Stimulated activated CD8-positive, alpha-beta memory T cell treated with anti-CD3 and anti-CD28 coated beads, Interleukin-12 subunit alpha, Interleukin-12 subunit beta, amount 100 ng/mL, for 24 hours (primary cell): ENCODE results near the gene TMA7.

ENCODE experiments used
- DNase-seq: peaks from one replicate; pipeline ENCODE4 v3.0.0-alpha.2; 2020; ENCODE audit errors: extremely low read depth

The TMA7 gene

DNA sequence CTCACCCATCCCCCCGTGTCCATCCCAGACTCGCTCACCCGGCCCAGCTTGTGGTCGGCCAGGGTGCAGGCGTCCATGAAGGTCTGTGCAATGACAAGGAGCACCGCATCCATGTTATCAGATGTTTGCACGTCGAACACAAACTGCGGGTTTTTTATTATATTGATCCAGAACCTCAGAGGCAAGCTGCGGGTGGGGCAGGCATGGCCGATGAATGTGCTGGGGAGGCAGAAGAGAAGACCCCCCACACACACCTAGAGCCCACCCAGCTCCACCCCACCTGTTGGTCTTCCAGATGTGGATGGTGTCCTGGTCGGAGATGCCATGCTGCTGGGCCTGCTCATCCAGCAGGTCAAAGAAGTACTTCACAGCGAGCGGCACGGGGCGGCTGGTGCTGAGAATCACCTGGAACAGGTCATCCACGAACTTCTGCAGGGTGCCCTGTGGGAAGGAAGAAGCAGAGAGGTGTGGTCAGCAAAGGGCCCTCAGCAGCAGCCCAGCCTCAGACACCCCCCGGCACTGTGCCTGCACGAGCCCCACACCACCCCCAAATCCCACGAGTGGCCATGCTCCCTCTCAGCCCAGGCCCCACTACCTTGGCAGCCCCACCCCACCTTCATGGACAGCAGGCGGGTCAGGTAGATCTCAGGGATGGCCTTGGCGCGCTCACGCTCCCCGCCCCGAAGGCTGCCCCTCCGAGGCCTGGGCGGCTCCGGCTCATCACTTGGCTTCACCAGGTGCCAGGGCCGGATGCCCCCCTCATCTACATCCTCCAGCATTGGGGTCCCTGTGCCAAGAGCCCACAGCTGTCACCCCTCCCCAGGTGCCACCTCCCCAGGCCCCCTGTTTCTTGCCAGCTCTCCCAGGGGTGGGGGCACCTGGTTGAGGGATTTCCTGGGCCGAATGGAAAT, 30.5 kb upstream of the TMA7 start:
- no peak for DNase-seq

DNA sequence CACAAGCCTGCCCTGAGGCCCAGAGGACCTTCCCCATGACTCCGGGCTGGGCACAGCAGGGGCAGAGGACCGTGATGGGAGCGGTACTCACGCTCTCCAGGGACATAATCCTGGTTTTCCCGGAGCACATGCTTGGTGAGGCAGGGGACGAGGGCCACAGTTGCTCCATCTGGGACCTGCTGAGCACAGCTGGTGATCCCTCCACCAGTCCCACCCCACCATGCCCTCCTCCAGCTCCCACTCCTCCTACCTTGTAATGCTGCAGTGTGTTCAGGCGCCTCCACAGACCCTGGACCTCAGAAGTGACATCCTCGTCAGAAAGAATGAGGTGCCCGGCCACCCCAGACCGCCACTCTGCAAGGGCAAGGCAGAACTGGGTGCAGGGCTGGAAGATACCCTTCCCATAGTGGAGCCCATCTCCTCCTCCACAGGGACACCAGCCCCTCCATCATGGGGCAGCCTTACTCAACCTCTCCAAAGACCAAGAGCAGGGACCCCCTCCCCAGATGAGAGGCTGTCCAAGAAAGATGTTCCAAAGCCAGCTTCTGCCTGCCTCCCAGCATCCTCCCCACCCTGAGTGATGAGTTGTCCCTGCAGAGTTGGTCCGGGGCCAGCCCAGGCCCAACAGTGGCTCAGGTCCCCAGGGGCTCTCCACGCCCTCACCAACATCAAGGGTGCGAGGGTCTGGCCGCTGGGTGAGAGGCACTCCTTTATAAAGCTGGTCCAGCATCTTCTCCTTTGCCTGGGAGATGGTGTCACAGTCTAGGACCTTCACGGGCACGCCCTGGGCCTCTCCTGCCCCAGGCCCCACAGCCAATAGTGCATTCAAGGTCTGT, 29.6 kb upstream of the TMA7 start:
- no peak for DNase-seq

DNA sequence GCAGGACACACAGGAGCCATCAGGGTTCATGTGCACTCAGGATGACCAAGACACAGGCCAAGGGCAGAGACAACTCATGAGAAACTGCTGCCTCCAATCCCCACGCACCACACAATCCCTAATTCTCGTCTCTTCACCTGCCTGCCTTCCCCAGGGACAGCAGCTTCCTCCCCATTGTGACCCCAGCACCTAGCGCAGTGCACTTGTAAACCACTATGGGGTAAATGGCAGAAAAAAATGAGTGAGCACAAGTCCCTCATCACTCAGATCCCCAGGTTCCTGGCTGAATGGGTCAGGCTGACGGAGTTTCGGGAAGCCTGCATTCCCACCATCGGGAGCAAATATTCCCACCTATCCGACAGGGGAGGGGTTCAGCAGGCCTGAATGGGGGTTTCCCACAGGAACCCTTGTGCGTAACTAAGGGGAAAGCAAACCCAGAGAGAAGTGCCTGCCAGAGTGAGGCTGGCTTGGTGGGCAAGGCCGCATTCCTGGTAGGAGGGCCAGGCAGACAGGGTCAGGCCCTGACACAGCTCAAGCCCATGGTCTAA, 28.9 kb upstream of the TMA7 start:
- no peak for DNase-seq

DNA sequence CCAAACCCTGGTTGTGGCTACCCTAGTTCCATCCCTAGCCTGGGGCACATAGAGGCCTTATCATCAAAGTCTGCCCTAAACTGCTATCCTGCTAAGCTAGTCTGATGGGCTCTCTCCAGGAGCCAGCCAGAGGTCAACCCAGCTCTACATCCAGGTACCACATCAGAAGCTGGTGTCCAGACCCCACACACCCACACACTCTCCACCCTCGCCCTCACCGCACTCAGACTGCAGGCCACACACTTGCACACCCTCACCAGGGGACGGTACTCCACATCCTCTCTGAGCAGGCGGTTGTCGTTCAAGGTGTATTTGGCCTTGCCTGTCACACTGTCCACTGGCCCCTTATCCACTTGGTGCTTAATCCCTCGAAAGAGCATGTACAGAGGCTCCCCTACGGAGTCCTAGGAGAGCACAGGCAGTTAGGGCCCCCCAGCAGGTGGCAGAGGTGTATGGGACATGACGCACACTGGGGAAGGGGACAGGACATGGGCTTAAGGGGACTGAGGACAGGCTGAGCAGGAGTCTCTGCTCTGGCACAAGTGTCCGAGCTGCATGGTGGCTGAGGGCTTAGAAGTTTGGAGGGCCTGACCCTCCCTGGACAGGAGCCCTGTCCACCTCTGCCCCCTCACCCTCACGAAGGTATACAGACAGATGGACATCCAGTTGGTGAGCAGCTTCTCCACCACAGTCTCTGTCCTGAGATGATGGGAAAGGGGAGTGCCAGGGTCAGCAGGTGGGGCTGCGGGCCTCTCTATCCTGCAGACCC, 28.3 kb upstream of the TMA7 start:
- DNase-seq = no peak

DNA sequence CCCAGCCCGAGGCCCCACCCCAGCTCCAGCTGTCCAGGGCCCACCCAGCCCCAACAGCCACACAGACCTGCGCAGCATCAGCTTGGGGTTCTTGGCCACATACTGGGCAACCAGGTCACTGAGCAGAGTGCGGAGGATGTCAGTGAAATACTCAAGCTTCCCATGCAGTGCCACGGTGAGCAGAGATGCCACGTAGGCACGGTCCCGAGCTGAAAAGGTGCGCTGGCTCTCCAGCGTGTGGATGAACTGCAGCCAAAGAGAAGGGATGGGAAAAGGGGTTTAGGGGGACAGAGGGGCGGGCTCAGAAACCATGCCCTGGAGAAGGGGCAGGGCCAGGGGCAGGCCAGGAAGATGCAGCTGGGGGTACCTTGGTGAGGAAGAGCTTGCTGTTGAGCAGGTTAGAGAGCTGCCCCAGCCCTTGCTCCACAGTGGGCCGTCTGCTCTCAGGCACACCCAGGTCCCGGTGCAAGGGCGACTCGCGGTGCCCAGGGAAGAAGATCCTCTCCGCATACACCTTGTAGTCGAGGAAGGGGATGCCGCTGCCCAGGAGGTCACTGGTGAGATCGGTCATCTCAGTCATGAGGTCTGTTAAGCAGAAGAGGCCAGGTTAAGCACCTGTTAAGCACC, 27.6 kb upstream of the TMA7 start:
- no peak for DNase-seq

DNA sequence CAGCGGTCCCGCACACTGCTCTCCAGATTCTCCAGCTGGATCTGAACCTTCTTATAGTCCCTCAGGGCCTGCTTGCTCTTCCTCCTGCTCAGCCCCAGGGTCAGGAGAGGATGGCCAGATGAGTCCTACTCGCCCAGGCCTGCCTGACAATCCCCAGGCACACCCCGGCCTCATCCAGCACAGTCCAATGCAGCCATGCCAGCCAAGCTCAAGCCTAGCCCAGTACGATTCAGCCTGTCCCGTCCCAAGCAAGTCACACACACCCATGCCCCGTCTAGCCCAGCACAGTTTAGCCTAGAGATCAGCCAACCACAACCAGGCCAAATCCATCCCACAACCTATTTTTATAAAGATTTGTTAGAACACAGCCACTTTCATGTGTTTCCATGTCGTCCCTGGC, 27.0 kb upstream of the TMA7 start:
- DNase-seq = no peak

DNA sequence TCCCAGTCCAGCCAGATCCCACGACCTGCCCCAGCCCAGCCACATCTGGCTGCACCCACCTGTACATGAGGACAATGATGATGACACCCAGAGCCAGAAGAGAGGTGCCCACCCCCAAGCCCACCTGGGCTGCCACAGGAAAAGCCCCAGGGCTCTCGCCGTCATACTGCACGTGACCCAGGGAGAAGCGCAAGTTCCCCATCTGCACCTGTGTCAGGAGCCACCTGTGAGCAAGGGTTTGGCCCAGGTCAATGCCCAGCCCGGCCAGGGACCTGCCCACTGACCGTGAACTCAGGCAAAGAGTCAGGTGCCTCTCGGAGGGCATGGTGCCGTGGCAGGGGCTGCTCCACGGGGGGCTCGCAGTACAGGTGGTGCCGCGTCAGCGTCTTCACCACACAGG, 26.4 kb upstream of the TMA7 start:
- DNase-seq = no peak

DNA sequence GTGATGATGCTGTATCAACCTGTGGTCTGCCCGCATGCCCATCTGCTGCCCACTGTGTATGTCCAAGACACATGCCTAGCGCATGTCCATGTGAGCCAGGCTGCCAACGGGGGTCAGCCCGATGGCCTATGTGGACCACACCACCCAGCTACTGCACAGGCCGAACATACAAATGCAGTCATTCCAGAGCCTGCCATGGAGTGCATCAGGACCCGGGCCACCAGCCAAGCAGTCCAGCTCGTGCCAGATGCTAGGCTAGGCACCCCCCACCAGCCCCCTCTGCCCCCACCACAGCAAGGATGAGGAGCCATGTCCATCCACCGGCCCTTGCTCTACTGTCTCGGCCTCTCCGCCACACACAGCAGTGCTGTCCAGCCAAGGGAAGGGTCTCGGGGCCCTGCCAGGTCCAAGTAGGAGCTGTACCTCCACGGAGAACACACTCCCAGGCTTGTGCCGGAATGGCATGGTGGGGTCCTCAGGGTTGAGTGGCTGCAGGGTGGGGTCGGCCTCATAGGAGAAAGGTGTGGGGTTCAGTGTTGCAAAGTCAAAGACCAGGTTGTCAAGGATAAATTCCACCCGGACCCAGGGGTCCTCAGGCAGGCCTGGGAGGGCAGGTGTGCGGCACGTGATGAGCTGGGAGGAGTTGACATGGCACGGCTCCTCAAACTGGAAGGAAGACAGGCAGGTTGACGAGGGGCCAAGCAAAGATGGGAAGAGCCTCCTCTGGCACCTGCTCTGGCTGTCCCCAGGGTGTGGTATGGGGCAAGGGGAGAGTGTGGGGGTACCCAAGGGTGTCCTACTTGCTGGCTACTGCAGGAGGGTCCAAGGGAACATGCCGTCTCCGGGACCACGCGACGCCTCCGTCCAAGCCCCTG, 25.4 kb upstream of the TMA7 start:
- DNase-seq = no peak

DNA sequence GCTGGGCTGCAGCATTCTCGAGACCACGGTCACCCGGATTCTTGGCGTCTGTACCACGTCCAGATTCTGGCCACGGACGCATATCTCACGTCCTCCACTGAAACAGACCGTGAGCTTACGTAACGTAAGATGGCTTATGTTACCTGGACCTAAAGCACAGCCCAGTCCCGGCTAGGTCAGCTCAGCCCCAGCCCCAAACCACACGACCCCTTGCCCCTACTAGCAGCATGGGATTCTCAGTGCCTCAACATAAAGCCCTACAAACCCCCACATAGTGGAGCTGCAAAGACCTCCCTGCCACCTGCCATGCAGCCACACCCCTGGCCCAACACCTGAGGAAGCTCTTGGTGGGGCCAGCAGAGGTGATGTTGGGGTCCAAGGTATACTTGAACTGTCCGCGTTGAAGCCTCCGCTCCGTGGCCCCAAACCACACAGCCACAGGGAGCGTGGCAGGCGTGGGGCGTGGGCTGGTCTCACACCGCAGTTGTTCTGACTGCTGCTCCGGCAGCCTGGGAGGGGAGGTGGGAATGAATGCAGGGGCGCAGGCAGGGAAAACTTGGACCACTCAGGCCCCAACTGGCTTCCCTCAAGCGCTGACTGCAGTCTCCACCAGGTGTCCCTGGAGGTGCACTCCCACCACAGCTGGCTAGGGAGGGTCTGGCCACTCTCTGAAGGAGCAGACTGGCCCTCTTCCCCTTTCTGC, 24.7 kb upstream of the TMA7 start:
- DNase-seq = no peak

DNA sequence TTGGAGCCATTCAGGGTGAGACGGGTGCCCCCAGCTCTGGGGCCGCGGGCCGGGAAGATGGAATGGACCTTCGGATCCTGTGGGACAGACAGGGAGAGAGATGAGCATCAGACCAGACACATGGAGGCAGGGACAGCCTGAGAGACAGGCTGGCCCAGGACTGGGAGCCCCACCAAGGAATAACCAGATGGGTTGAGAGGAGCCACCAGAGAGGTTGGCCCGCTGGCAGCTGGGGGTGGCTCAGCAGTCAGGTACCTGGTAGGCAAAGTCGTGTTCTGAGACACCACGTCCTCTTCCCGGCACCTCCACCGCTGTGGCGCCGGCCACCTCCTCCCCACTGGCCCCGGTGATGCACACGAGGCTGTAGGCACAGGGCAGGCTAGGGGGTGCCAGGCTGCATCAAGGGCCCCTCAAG, 24.0 kb upstream of the TMA7 start:
- no peak for DNase-seq

DNA sequence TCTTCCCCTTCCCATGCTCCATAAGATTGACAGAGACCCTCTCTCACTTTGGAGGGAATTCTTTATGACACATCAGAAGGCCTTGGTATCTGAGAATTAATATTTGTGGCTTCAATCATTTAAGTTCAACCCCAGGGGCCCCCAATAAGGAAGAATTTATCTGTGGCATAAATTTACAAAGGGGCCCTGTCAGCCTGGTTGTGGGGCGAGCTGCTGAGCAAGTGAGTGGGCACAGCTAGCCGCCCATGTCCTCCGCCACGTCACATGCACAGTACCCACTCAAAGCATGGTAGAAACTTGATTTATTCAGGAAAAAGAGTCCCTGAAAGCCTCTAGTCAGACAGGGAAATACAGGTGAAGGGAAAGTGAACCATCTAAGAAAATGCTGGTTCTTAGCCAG, 23.5 kb upstream of the TMA7 start:
- no peak for DNase-seq

DNA sequence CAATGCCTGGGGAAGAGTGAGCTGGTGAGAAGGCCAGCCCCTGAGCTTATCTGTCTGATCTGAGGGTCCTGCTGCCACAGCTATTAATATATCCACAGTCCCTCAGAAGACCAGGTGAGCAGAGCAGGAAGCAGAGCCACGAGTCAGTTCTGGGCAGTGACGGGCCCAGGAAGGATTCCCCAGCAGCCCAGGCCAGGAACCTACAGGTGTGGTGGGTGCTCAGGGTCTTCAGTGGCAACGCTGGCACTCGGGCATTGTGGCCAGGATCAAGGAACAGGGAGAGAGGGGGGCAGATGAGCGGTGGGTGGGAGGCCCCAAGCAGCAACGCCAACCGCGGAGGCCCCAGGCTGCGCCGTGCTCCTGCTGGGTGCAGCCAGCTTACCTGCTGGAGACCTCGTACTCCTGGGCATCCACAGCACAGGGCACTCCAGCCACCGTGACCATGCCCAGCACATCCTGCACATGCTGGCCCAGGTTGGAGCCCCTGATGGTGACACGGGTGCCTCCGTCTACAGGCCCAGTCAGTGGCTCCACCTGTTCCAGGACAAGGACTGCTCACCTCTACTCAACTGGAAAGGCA, 22.4 kb upstream of the TMA7 start:
- no peak for DNase-seq

DNA sequence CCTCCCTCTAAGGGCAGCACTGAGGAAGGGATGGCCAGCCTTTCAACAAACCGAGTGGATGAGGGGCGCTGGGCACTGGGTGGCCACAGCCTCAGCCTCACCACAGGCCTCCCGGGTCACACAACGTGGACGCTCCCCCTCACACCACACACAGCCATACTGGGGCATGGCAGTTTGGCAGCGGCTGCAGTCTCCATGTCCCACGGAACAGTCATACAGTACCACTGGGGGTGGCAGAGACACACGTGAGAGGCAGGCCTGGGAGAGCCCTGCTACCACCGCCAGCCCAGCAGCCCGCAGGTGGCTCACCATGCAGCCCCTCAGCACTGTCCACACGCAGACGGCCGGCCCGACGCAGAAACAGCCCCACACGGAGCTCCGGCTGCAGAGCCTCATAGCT, 21.9 kb upstream of the TMA7 start:
- DNase-seq = no peak

DNA sequence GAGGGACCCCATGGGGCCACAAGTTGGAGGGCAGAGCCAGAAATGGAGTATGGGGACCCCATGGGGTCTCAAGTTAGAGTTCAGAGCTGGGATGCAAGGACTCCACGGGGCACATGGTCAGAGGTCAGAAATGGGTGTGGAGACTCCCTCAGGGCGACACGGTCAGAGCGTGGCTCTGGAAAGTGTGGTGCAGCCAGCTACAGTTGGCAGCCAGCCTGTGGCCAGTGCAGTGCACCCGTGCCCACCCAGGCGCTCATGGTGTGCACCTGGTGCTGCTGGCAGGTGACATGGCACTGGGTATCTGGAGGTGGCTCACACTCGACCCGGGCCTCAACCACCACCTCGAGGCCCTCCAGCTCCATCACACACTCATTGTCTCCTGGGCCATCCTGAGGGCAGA, 21.4 kb upstream of the TMA7 start:
- DNase-seq = no peak

DNA sequence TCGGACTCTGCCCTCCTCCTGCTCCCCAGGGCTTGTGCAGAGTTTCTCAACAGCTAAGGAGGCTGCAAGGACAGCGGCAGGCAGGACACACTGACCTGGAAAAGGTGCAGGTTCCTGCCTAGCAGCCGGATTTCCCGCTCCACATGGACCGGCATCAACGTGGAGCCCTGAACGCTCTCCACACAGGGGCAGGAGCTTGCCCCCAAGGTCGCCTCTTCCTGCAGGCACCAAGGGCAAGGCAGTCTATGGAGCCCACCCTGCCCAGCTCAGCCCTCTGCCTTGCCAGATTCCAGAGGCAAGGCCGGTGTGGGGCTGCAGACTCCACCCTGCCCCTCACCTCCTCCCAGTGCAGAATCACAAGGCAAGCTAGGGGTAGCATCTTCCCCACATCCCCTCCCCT, 20.9 kb upstream of the TMA7 start:
- no peak for DNase-seq

DNA sequence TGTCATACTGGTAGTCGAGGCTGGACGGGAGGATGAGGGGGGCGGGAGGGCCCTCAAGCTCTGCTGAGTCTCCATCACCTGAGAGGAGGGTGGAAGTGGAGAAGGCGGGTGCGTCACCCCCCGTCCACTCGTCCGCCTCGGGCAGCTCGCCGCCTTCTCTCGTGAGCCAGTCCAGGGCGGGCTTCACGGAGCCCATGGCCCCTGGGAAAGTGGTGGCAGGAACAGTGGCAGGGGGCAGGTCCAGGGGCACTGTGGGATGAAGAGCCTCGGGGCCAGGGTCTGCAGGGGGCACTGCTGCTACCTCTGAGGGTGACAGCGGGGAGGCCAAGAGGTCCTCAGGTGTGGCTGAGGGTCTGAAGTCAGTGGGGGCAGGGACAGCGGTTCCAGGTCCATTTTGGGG, 20.5 kb upstream of the TMA7 start:
- no peak for DNase-seq

DNA sequence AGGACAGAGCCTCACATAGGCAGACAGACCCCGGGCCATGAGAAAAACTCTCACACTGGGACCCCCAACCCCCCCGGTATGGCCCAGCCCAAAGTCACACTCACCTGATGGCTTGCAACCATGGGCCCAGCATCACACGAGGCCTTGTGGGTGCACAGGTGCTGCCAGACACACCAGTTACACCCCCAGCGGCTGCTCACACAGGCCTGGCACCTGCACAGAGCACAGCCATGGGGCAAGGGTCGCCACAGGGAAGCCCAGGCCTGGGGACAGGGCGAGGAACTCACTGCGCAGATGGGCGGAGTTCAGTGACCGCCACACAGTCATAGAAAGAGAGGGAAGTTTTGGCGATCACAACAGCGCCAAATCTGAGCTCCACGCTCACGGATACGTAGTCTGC, 19.5 kb upstream of the TMA7 start:
- DNase-seq = no peak

DNA sequence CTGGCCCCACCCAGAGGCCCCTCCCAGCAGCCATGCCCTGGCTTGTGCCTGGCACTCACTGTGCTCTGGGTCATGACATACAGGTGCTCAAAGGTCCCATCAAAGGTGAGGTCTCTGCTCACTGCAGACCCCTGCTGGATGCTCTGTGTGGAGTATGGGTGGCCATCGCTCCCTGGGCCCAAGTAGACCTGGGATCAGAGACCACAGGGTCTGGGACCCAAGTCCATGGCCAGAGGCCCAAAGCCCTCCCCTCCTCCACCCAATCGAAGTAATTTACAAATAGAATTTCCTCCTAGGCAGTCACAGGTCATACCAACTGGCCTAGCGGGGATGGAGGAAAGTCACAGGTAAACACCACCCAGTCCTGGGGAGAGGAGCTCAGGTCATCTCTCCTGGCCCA, 17.8 kb upstream of the TMA7 start:
- no peak for DNase-seq

DNA sequence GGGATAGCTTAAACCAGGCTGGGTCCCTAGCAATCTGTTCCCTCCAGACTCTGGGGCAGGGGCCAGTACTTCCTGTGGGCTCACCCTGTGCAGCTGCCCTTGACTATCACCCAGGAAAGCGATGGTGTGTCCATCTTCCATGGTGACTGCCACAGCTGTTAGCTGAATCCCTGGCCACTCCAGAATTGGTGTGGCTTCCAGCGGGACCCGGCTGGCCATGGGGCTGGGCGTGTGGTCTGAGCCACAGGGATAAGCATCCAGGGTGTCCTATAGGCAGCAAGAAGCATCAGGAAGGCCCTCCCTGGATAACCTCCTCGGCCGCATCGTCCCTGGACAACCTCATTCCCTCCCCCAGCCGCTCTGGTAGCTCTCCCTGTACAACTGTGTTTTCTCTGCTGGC, 17.4 kb upstream of the TMA7 start:
- no peak for DNase-seq
